ENCODE data around the gene PEX7. TPM values are rescaled to one million over a fixed set of nuclear protein-coding genes. Genes with fewer than 3 reads are reported as not detected.
"Not testable (repeated sequence)": the region's sequence is repeated elsewhere in the genome, so short reads cannot be mapped to it uniquely, and the experiment has no call there.

Gene PEX7
- total and polyA plus RNA-seq, 5 donors: 6.1 to 10.8 (median 6.9) TPM

GRCh38 chr6:136809091-136809860 lies 13.1 kb upstream of the PEX7 start:
- Histone ChIP-seq H3K4me3 (ENCODE audit: low read length) (no peak overlapping the region), H3K9me3 (ENCODE audit: control insufficient read depth, low read length) (no peaks in the 10 kb centered on the region), H3K27me3 (ENCODE audit: control insufficient read depth, insufficient read depth) (no peaks in the 10 kb centered on the region), H3K4me1 (ENCODE audit: control insufficient read depth, insufficient read depth, low read length) (no peaks in the 10 kb centered on the region), H3K27ac (ENCODE audit: low read length) (no peak overlapping the region)
- intact Hi-C loops (cut with DNase I): no loop called here
- DNase-seq: no peak
- 85% methylated on average over 7 of the region's 7 CpGs for WGBS
- ATAC-seq: no peak

- no peak overlapping the region for H3K4me3 ChIP-seq (ENCODE audit: low read length)
- no peaks in the 10 kb centered on the region for H3K4me1 ChIP-seq (ENCODE audit: control insufficient read depth, insufficient read depth, low read length)
- H3K27me3 ChIP-seq (ENCODE audit: control insufficient read depth, insufficient read depth): no peaks in the 10 kb centered on the region
- no peak for ATAC-seq
- intact Hi-C loops (cut with DNase I): no loop called here
- DNase-seq: no peak
- no peaks in the 10 kb centered on the region for H3K9me3 ChIP-seq (ENCODE audit: control insufficient read depth, low read length)
- no peak overlapping the region for H3K27ac ChIP-seq (ENCODE audit: low read length)
These were observed 11.1 kb upstream of the PEX7 start for GRCh38 chr6:136811272-136811671.

- WGBS: 69% methylated on average over 2 of the region's 2 CpGs
- intact Hi-C loops (cut with DNase I): no loop called here
- ATAC-seq (no peak), DNase-seq (no peak)
- H3K27me3 ChIP-seq (ENCODE audit: control insufficient read depth, insufficient read depth): no peaks in the 10 kb centered on the region
- no peak overlapping the region for H3K27ac ChIP-seq (ENCODE audit: low read length)
- no peaks in the 10 kb centered on the region for H3K4me1 ChIP-seq (ENCODE audit: control insufficient read depth, insufficient read depth, low read length)
- H3K4me3 ChIP-seq (ENCODE audit: low read length): no peak overlapping the region
- no peaks in the 10 kb centered on the region for H3K9me3 ChIP-seq (ENCODE audit: control insufficient read depth, low read length)
These were observed 10.2 kb upstream of the PEX7 start for GRCh38 chr6:136812174-136812573.

GRCh38 chr6:136815608-136816007 lies 6.8 kb upstream of the PEX7 start:
- 85% methylated on average over 1 of the region's 1 CpG for WGBS

GRCh38 chr6:136816656-136817055 lies 5.7 kb upstream of the PEX7 start:
- intact Hi-C loops (cut with DNase I): no loop called here
- H3K27ac ChIP-seq (ENCODE audit: low read length): no peak overlapping the region
- no peaks in the 10 kb centered on the region for H3K9me3 ChIP-seq (ENCODE audit: control insufficient read depth, low read length)
- H3K27me3 ChIP-seq (ENCODE audit: control insufficient read depth, insufficient read depth): no peaks in the 10 kb centered on the region
- no peaks in the 10 kb centered on the region for H3K4me1 ChIP-seq (ENCODE audit: control insufficient read depth, insufficient read depth, low read length)
- ATAC-seq (no peak), DNase-seq (no peak)
- WGBS: 48% methylated on average over 2 of the region's 2 CpGs
- H3K4me3 ChIP-seq (ENCODE audit: low read length): no peak overlapping the region

More at GRCh38 chr6:136815608-136816007, 6.8 kb upstream of the PEX7 start:
- H3K4me3 ChIP-seq (ENCODE audit: low read length); H3K9me3 ChIP-seq (ENCODE audit: control insufficient read depth, low read length); intact Hi-C loops (cut with DNase I); H3K27me3 ChIP-seq (ENCODE audit: control insufficient read depth, insufficient read depth); H3K27ac ChIP-seq (ENCODE audit: low read length); H3K4me1 ChIP-seq (ENCODE audit: control insufficient read depth, insufficient read depth, low read length); DNase-seq; ATAC-seq: not testable (repeated sequence)

GRCh38 chr6:136820561-136820960 lies 1.8 kb upstream of the PEX7 start:
- Histone ChIP-seq H3K4me3 (ENCODE audit: low read length) (no peak overlapping the region), H3K9me3 (ENCODE audit: control insufficient read depth, low read length) (no peaks in the 10 kb centered on the region), H3K27ac (ENCODE audit: low read length) (peak overlapping the region; percentile 17), H3K4me1 (ENCODE audit: control insufficient read depth, insufficient read depth, low read length) (no peaks in the 10 kb centered on the region), H3K27me3 (ENCODE audit: control insufficient read depth, insufficient read depth) (no peaks in the 10 kb centered on the region)
- WGBS: 52% methylated on average over 2 of the region's 2 CpGs
- intact Hi-C loops (cut with DNase I): no loop called here
- no peak for ATAC-seq
- no peak for DNase-seq

GRCh38 chr6:136822046-136822375 lies 381 bp upstream of the PEX7 start:
- intact Hi-C loops (cut with DNase I): no loop called here
- peak overlapping the region; percentile 53 for H3K27ac ChIP-seq (ENCODE audit: low read length)
- WGBS: under 1% methylated on average over 11 of the region's 11 CpGs
- ATAC-seq (peak; percentile 3 to 17), DNase-seq (peak in 2 of 3 donors; percentile 31 to 69)
- no peaks in the 10 kb centered on the region for H3K4me1 ChIP-seq (ENCODE audit: control insufficient read depth, insufficient read depth, low read length)
- H3K27me3 ChIP-seq (ENCODE audit: control insufficient read depth, insufficient read depth): no peaks in the 10 kb centered on the region
- no peaks in the 10 kb centered on the region for H3K9me3 ChIP-seq (ENCODE audit: control insufficient read depth, low read length)
- peak overlapping the region; percentile 82 for H3K4me3 ChIP-seq (ENCODE audit: low read length)

- Histone ChIP-seq H3K27ac (ENCODE audit: low read length) (peak overlapping the region; percentile 77), H3K4me3 (ENCODE audit: low read length) (peak overlapping the region; percentile 82), H3K4me1 (ENCODE audit: control insufficient read depth, insufficient read depth, low read length) (no peaks in the 10 kb centered on the region), H3K27me3 (ENCODE audit: control insufficient read depth, insufficient read depth) (no peaks in the 10 kb centered on the region), H3K9me3 (ENCODE audit: control insufficient read depth, low read length) (no peaks in the 10 kb centered on the region)
- peak in 2 of 3 donors; percentile 22 to 58 for DNase-seq
- 54% methylated on average over 31 of the region's 31 CpGs for WGBS
- no peak for ATAC-seq
- intact Hi-C loops (cut with DNase I): no loop called here
These were observed 802 bp downstream of the PEX7 start for GRCh38 chr6:136823128-136823660.

GRCh38 chr6:136826216-136826615 lies 3.8 kb downstream of the PEX7 start:
- H3K4me1 ChIP-seq (ENCODE audit: control insufficient read depth, insufficient read depth, low read length): no peaks in the 10 kb centered on the region
- ATAC-seq (no peak), DNase-seq (no peak)
- H3K27me3 ChIP-seq (ENCODE audit: control insufficient read depth, insufficient read depth): no peaks in the 10 kb centered on the region
- 78% methylated on average over 6 of the region's 6 CpGs for WGBS
- intact Hi-C loops (cut with DNase I): no loop called here
- H3K9me3 ChIP-seq (ENCODE audit: control insufficient read depth, low read length): no peaks in the 10 kb centered on the region
- H3K4me3 ChIP-seq (ENCODE audit: low read length): no peak overlapping the region
- H3K27ac ChIP-seq (ENCODE audit: low read length): no peak overlapping the region

GRCh38 chr6:136831873-136832562 lies 9.6 kb downstream of the PEX7 start:
- no peak for ATAC-seq
- Histone ChIP-seq H3K4me1 (ENCODE audit: control insufficient read depth, insufficient read depth, low read length) (peaks cover 1% of the 10 kb centered on the region), H3K4me3 (ENCODE audit: low read length) (no peak overlapping the region), H3K27me3 (ENCODE audit: control insufficient read depth, insufficient read depth) (no peaks in the 10 kb centered on the region), H3K27ac (ENCODE audit: low read length) (no peak overlapping the region), H3K9me3 (ENCODE audit: control insufficient read depth, low read length) (no peaks in the 10 kb centered on the region)
- intact Hi-C loops (cut with DNase I): no loop called here
- no peak for DNase-seq
- 98% methylated on average over 1 of the region's 1 CpG for WGBS

- DNase-seq (no peak), ATAC-seq (no peak)
- 85% methylated on average over 4 of the region's 4 CpGs for WGBS
- Histone ChIP-seq H3K27ac (ENCODE audit: low read length) (no peak overlapping the region), H3K4me1 (ENCODE audit: control insufficient read depth, insufficient read depth, low read length) (peaks cover 3% of the 10 kb centered on the region), H3K4me3 (ENCODE audit: low read length) (no peak overlapping the region), H3K27me3 (ENCODE audit: control insufficient read depth, insufficient read depth) (no peaks in the 10 kb centered on the region), H3K9me3 (ENCODE audit: control insufficient read depth, low read length) (no peaks in the 10 kb centered on the region)
- intact Hi-C loops (cut with DNase I): loop anchor here in 1 of 4 donors (10.0 kb wide), 1 partner anchor 174 kb away; no protein-coding TSS in a partner anchor
These were observed 18.0 kb downstream of the PEX7 start for GRCh38 chr6:136840276-136841001.
